Mucosa of stomach (tissue), 1 donor: ENCODE results near the gene MAGED4B.
"Not testable (repeated sequence)": the region's sequence is repeated elsewhere in the genome, so short reads cannot be mapped to it uniquely, and the experiment has no call there.

Source experiments
- H3K27me3 ChIP-seq: one replicate; pipeline ENCODE4 v1.7.0; 2013; ENCODE audit warnings: mild to moderate bottlenecking, low read length; ENCODE audit not compliant: control insufficient read depth, insufficient read depth
- H3K36me3 ChIP-seq: one replicate; pipeline ENCODE4 v1.7.0; 2013; ENCODE audit warnings: low read length; ENCODE audit not compliant: control insufficient read depth, insufficient read depth
- H3K4me1 ChIP-seq: one replicate; pipeline ENCODE4 v1.7.0; 2013; ENCODE audit warnings: mild to moderate bottlenecking, low read length; ENCODE audit not compliant: control insufficient read depth, insufficient read depth
- H3K4me3 ChIP-seq: one replicate; pipeline ENCODE4 v1.7.0; 2013; ENCODE audit warnings: low read length
- H3K9ac ChIP-seq: one replicate; pipeline ENCODE4 v1.7.0; 2013; ENCODE audit warnings: mild to moderate bottlenecking, low read length, moderate library complexity
- H3K9me3 ChIP-seq: one replicate; pipeline ENCODE4 v1.7.0; 2013; ENCODE audit warnings: mild to moderate bottlenecking, low read length, moderate library complexity; ENCODE audit not compliant: control insufficient read depth
- donor health status: Pancreatic carcinoma.

The MAGED4B gene, protein sequence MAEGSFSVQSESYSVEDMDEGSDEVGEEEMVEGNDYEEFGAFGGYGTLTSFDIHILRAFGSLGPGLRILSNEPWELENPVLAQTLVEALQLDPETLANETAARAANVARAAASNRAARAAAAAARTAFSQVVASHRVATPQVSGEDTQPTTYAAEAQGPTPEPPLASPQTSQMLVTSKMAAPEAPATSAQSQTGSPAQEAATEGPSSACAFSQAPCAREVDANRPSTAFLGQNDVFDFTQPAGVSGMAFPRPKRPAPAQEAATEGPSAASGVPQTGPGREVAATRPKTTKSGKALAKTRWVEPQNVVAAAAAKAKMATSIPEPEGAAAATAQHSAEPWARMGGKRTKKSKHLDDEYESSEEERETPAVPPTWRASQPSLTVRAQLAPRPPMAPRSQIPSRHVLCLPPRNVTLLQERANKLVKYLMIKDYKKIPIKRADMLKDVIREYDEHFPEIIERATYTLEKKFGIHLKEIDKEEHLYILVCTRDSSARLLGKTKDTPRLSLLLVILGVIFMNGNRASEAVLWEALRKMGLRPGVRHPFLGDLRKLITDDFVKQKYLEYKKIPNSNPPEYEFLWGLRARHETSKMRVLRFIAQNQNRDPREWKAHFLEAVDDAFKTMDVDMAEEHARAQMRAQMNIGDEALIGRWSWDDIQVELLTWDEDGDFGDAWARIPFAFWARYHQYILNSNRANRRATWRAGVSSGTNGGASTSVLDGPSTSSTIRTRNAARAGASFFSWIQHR

DNA sequence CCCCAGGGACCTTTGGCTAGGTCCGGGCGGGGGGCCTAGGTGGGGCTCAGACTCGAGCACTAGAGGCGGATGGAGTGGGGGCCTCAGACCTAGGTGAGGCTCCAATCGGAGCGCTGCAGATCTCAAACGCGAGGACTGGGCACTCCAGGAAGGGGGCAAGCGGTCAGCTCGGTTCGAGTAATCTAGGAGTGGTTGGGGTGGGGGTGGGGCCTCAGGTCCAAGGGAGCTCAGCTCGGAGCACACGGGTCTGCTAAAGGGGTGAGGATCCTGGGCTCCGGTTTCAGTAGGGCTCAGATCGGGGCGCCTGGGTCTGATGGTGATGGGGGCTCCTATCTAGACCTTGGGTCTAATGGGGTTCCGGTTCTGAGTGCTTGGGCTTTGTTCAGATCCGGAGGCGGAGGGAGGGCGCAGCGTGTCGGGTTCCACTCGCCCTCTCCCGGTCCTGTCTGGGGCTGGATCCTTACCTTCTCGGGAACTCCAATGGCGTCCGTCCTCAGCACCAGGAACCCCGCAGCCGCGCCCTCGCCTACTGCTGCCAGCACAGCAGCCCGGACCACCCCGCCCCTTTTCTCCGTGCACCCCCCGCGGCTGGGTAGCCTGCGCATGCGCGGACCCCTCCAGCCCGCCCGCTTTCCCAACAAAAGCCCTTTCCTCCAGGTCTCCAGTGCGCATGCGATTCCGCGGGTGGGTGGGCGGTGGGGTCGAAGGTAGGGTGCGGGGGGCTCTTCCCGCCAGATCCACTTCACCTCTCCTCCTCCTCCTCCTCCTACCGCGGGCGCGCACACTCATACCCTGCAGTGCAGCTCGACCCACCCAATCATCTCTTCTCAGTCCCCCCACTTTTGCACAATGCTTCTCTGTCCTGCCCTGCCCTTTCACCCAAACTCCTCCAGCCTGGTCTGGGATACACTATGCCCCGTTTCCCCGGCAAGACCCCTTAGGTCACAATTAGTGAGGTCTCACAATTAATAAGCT, at the start of gene MAGED4B:
Gene MAGED4B (minus strand): TSS at position 518 of the 975 bp plus-strand sequence. CDS start 1,011 bp downstream, outside the sequence.
- not testable (repeated sequence) for H3K4me3 ChIP-seq, H3K9me3 ChIP-seq, H3K4me1 ChIP-seq, H3K9ac ChIP-seq, H3K36me3 ChIP-seq, H3K27me3 ChIP-seq

DNA sequence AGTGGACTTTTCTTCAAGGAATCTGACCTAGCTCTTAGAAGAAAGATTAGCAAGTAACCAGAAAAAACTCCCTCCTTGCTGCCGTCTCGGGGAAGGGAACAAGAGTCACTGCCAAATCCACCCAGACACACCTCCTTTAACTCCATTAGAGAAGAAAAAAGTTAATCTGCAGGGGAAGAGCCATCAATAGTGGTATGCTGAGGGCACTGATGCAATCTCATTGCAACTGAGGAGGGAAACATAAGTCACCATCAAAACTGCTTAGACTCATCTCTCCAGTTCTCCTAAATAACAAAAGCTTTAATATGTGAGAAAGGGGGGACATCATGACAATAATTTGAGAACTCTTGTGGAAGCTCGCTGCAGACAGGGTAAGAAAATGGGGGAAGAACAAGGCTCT, 49.3 kb upstream of the MAGED4B start:
- H3K9ac ChIP-seq, result no peak overlapping the region
- H3K36me3 ChIP-seq, result no peaks in the 10 kb centered on the region
- no peak overlapping the region for H3K4me3 ChIP-seq
- H3K4me1 ChIP-seq, result no peaks in the 10 kb centered on the region
- no peaks in the 10 kb centered on the region for H3K27me3 ChIP-seq
- H3K9me3 ChIP-seq, result no peaks in the 10 kb centered on the region

DNA sequence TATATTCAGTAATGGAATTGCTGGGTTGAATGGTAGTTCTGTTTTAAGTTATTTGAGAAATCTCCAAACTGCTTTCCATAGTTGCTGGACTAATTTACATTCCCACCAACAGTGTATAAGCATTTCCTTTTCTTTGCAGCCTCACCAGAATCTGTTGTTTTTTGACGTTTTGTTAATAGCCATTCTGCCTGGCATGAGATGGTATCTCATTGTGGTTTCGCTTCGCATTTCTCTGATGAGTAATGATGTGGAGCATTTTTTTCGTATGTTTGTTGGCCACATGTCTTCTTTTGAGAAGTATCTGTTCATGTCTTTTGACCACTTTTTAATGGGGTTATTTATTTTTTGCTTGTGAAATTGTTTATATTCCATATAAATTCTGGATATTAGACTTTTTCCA, 13.6 kb upstream of the MAGED4B start:
- Histone ChIP-seq H3K9me3 (no peaks in the 10 kb centered on the region), H3K36me3 (no peaks in the 10 kb centered on the region), H3K27me3 (no peaks in the 10 kb centered on the region), H3K4me3 (no peak overlapping the region), H3K4me1 (no peaks in the 10 kb centered on the region), H3K9ac (no peak overlapping the region)

DNA sequence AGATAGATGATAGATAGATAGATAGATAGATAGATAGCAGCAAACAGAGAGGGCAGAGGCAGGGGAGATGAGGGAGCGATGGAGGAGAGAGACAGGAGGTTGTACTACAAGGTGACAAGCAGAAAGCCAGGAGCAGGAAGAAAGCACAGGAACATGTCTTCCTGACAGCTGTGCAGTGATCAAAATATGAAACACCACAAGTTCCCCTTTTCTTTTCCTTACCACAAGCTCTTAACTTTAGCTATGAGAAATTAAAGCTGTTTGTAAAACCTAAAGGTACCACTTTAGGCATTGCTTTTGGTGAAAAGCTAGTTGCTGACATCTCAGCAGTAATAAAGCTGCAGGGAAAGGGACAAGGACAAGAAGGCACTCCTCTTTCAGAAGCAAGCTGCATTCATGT, 9.1 kb upstream of the MAGED4B start:
- Histone ChIP-seq H3K27me3 (no peaks in the 10 kb centered on the region), H3K9ac (no peak overlapping the region), H3K4me1 (no peaks in the 10 kb centered on the region), H3K9me3 (no peaks in the 10 kb centered on the region), H3K36me3 (no peaks in the 10 kb centered on the region), H3K4me3 (no peak overlapping the region)

DNA sequence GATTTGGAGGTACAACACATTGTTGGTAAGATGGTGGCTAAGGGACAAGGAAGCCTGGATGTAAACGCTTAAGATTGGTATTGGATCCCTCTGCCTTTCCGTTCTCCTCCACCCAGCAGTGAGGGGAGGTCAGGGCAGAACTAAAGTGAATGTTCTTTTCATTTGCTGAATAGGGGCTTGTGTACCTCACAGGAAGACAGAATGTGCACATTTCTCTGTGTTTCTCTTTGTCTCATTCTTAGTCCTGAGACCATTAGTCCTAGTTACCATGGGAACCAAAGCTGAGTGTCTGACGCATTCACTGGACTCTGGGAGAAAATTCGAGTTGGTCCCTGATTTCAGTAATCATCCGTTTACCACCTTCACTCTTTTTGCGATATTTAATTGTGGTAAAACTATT, 26.7 kb downstream of the MAGED4B start:
- H3K27me3 ChIP-seq, H3K4me3 ChIP-seq, H3K9ac ChIP-seq, H3K4me1 ChIP-seq, H3K9me3 ChIP-seq, H3K36me3 ChIP-seq: not testable (repeated sequence)

DNA sequence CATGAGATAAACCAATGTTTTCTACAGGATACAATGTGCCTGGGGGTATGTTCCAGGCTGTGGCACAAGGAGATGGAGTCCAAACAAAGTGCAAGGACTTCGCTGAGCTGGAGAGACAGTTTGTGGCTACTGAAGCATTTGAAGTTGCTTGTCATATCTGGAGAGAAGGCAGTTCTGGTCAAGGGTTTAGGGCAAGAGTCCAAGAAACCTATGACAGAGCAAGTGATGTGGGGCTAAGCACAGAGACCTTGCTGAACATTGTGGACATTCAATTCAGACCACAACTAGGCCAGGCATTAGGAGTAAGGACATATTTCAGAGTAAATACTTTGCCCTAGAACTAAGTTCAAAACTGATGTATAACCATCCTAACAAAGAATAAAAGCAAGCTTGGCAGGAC, 34.8 kb downstream of the MAGED4B start:
- Histone ChIP-seq H3K36me3 (no peaks in the 10 kb centered on the region), H3K9ac (no peak overlapping the region), H3K4me1 (no peaks in the 10 kb centered on the region), H3K27me3 (no peaks in the 10 kb centered on the region), H3K9me3 (no peaks in the 10 kb centered on the region), H3K4me3 (no peak overlapping the region)

DNA sequence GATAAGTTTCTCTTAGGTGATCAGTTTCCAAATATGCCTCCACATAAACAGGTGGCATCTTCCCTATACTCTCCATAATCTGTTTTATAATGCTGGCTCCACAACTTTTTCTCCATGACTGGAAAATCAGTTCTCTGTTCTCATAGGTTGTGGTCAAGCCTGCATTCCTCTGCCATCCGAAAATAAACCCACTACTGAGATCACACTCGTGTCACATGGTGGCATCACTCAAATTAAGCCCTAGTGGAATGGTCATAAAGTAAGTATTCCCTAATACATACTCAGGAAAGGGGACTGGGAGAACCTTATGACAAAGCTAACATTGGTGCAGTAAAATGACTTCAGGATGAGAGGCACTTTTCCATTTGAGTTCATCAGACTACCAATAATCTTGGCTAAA, 37.6 kb downstream of the MAGED4B start:
- Histone ChIP-seq H3K9ac (no peak overlapping the region), H3K9me3 (no peaks in the 10 kb centered on the region), H3K4me1 (no peaks in the 10 kb centered on the region), H3K27me3 (no peaks in the 10 kb centered on the region), H3K4me3 (no peak overlapping the region), H3K36me3 (no peaks in the 10 kb centered on the region)

DNA sequence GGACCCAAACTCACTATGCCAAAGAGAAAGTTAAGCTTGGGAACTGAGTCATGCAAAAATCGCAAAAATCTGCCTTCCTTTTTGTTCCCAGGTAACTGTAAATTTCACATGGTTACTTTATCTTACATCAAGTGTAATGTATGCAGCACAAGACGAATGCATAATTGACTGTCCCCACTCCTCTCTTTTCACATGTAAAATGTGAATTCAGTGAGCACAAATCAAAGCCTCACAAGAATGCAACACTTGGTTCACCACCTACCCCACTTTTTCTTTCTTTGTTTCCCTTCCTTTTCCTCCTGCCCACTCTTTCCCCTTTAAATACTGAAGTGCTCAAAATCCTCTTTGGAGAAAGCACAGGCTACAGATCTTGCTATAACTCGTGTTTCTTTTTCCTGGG, 53.2 kb downstream of the MAGED4B start:
- Histone ChIP-seq H3K27me3 (no peaks in the 10 kb centered on the region), H3K9ac (no peak overlapping the region), H3K4me1 (no peaks in the 10 kb centered on the region), H3K4me3 (no peak overlapping the region), H3K36me3 (no peaks in the 10 kb centered on the region), H3K9me3 (no peaks in the 10 kb centered on the region)
